HepG2 (cell line): Measurements from ENCODE around the gene KCTD13. TPM values are rescaled to one million over a fixed set of nuclear protein-coding genes. Genes with fewer than 3 reads are reported as not detected.

Experiments used
- EEA1 ChIP-seq: sonication (generic); formaldehyde crosslinking; IDR thresholded peaks from 2 replicates; pipeline ENCODE4 v1.5.1; 2020; ENCODE audit warnings: mild to moderate bottlenecking, missing genetic modification reagents, borderline replicate concordance
- EZH2 ChIP-seq: conservative IDR thresholded peaks from 2 replicates; pipeline ENCODE4 v1.6.1; 2012; ENCODE audit warnings: mild to moderate bottlenecking, low read depth, low read length, moderate library complexity
- FOXP4 ChIP-seq: sonication (generic); formaldehyde crosslinking; IDR thresholded peaks from 2 replicates; pipeline ENCODE4 v1.4.0; 2020; ENCODE audit warnings: missing genetic modification reagents
- HOXD1 ChIP-seq: sonication (generic); formaldehyde crosslinking; IDR thresholded peaks from 2 replicates; pipeline ENCODE4 v1.5.0; 2020; ENCODE audit warnings: missing genetic modification reagents
- JUN ChIP-seq: sonication (generic); formaldehyde crosslinking; IDR thresholded peaks from 2 replicates; pipeline ENCODE4 v1.4.0; 2020; ENCODE audit warnings: mild to moderate bottlenecking, missing genetic modification reagents
- KDM4B ChIP-seq: sonication (generic); formaldehyde crosslinking; IDR thresholded peaks from 2 replicates; pipeline ENCODE4 v1.4.0; 2020; ENCODE audit warnings: missing genetic modification reagents
- LRRFIP1 ChIP-seq: sonication (generic); formaldehyde crosslinking; conservative IDR thresholded peaks from 2 replicates; pipeline ENCODE4 v1.4.0; 2020; ENCODE audit warnings: missing genetic modification reagents
- NFE2L1 ChIP-seq: sonication (generic); formaldehyde crosslinking; IDR thresholded peaks from 2 replicates; pipeline ENCODE4 v1.4.0; 2020; ENCODE audit warnings: missing genetic modification reagents, mild to moderate bottlenecking, borderline replicate concordance
- RFX3 ChIP-seq: IDR thresholded peaks from 2 replicates; pipeline ENCODE4 v1.6.1; 2016; ENCODE audit warnings: missing biosample characterization, missing genetic modification reagents
- SOX6 ChIP-seq, 2 experiments: fragments of 450-650 bp in 1 of 2; sonication (generic) in 1 of 2; formaldehyde crosslinking in 1 of 2; IDR thresholded peaks; 2 replicates each; pipeline versions ENCODE4 v1.4.0 to v1.6.1; 2017 to 2020; ENCODE audit warnings: antibody characterized with exemption in 1 of 2, mild to moderate bottlenecking in 1 of 2, missing genetic modification reagents in 1 of 2
- SRY ChIP-seq: sonication (generic); formaldehyde crosslinking; IDR thresholded peaks from 2 replicates; pipeline ENCODE4 v1.8.0; 2022; ENCODE audit warnings: mild to moderate bottlenecking, missing genetic modification reagents
- SUZ12 ChIP-seq: fragments of 150-350 bp; IDR thresholded peaks from 2 replicates; pipeline ENCODE4 v1.6.1; 2014; ENCODE audit warnings: low read depth, low read length
- TEAD2 ChIP-seq: sonication (generic); formaldehyde crosslinking; IDR thresholded peaks from 2 replicates; pipeline ENCODE4 v1.9.0; 2021; ENCODE audit warnings: missing genetic modification reagents
- ZBTB26 ChIP-seq: IDR thresholded peaks from 2 replicates; pipeline ENCODE4 v1.6.1; 2016; ENCODE audit warnings: missing compliant biosample characterization, missing genetic modification reagents, borderline replicate concordance
- ZBTB46 ChIP-seq: sonication (generic); formaldehyde crosslinking; IDR thresholded peaks from 2 replicates; pipeline ENCODE4 v1.4.0; 2020; ENCODE audit warnings: mild to moderate bottlenecking, missing genetic modification reagents, borderline replicate concordance
- ZC3H4 ChIP-seq: sonication (generic); formaldehyde crosslinking; IDR thresholded peaks from 2 replicates; pipeline ENCODE4 v1.4.0; 2020; ENCODE audit warnings: missing genetic modification reagents, borderline replicate concordance
- ZFP62 ChIP-seq: sonication (generic); formaldehyde crosslinking; IDR thresholded peaks from 2 replicates; pipeline ENCODE4 v1.4.0; 2020; ENCODE audit warnings: missing genetic modification reagents
- ZNF180 ChIP-seq: sonication (generic); formaldehyde crosslinking; IDR thresholded peaks from 2 replicates; pipeline ENCODE4 v1.4.0; 2020; ENCODE audit warnings: low read depth, missing genetic modification reagents, borderline replicate concordance
- ZNF577 ChIP-seq: sonication (generic); formaldehyde crosslinking; IDR thresholded peaks from 2 replicates; pipeline ENCODE4 v1.4.0; 2020; ENCODE audit warnings: mild to moderate bottlenecking, low read depth, missing genetic modification reagents, borderline replicate concordance
- ZNF776 ChIP-seq: sonication (generic); formaldehyde crosslinking; IDR thresholded peaks from 2 replicates; pipeline ENCODE4 v1.4.0; 2020; ENCODE audit warnings: mild to moderate bottlenecking, missing genetic modification reagents
- ZNF841 ChIP-seq: sonication (generic); formaldehyde crosslinking; IDR thresholded peaks from 2 replicates; pipeline ENCODE4 v1.8.1; 2023; ENCODE audit warnings: missing genetic modification reagents, borderline replicate concordance
- polyA plus RNA-seq, 8 experiments: library from polyadenylated mRNA; depleted of rRNA in 3 of 8; stranded (reverse) in 7 of 8; unstranded in 1 of 8; fragments of >200 nt; fragmentation: Illumina TruSeq in 4 of 8; extraction: Trizol in 4 of 8; gene quantifications; 2 replicates each; pipeline versions ENCODE4 v1.2.1 to v1.2.3, GENCODE V29; 2011 to 2016; ENCODE audit warnings: low read depth in 4 of 8, missing spikeins in 1 of 8, mixed read lengths in 1 of 8; ENCODE audit not compliant: insufficient read depth in 1 of 8
- total RNA-seq, 5 experiments: library from RNA; depleted of rRNA; stranded (reverse); fragments of >200 nt; fragmentation: Illumina TruSeq; extraction: Trizol; gene quantifications; 2 replicates each; pipeline ENCODE4 v1.2.3, GENCODE V29; 2016; ENCODE audit warnings: low read depth in 1 of 5

KCTD13 gene
- total and polyA plus RNA-seq, 2 of the 13 experiments (the other 11 are each of a cell fraction or from before 2014, with no cell fraction given), result 6.3 to 14.7 TPM

GRCh38 chr16:29973384-29974246 lies 47.6 kb upstream of the KCTD13 start, which contains the start of gene TAOK2 (continued):
- no peak for TF ChIP-seq LRRFIP1
- 0 out of 2 replicates have a peak, but pooled peaks have one; percentile 71 for TF ChIP-seq TEAD2 (CRISPR knock-in tag)
- no peak for TF ChIP-seq KDM4B (CRISPR knock-in tag)
- TF ChIP-seq HOXD1 (CRISPR knock-in tag), result peak; percentile 74; the same call in 1 of the 2 replicates
- TF ChIP-seq EZH2, result no peak
- no peak for TF ChIP-seq ZNF841 (CRISPR knock-in tag)
- no peak for TF ChIP-seq ZNF180 (CRISPR knock-in tag)
- no peak for TF ChIP-seq SOX6 (IDR thresholded peaks at IDR 0.05)
- TF ChIP-seq SOX6 (CRISPR knock-in tag; IDR thresholded peaks at IDR 0.05), result peak; percentile 73
- no peak for TF ChIP-seq ZFP62
- peak; percentile 76 for TF ChIP-seq RFX3 (CRISPR knock-in tag)
- TF ChIP-seq ZBTB26 (CRISPR knock-in tag), result peak; percentile 17; the same call in 1 of the 2 replicates
- TF ChIP-seq SRY (CRISPR knock-in tag), result peak; percentile 53; the same call in 1 of the 2 replicates
- no peak; the same call in 1 of the 2 replicates for TF ChIP-seq ZNF776 (CRISPR knock-in tag)
- TF ChIP-seq NFE2L1 (CRISPR knock-in tag), result no peak
- no peak for TF ChIP-seq ZC3H4 (CRISPR knock-in tag)
- peak; percentile 50; the same call in 1 of the 2 replicates for TF ChIP-seq ZBTB46 (CRISPR knock-in tag)
- no peak for TF ChIP-seq ZNF577 (CRISPR knock-in tag)
- TF ChIP-seq SUZ12, result no peak
- no peak; the same call in 1 of the 2 replicates for TF ChIP-seq EEA1 (CRISPR knock-in tag)
- peak; percentile 76 for TF ChIP-seq FOXP4 (CRISPR knock-in tag)
- peak; percentile 60; the same call in 1 of the 2 replicates for TF ChIP-seq JUN
